GM12892 (cell line): ENCODE data around the gene NACA2.

Source experiments
- POLR2A ChIP-seq: IDR thresholded peaks from 2 replicates; pipeline ENCODE4 v1.6.1; 2011; ENCODE audit warnings: low read depth, low read length, control low read depth
- TAF1 ChIP-seq: IDR thresholded peaks from 2 replicates; pipeline ENCODE4 v1.6.1; 2011; ENCODE audit warnings: low read depth, mild to moderate bottlenecking, control low read depth, low read length, borderline replicate concordance

- TF ChIP-seq POLR2A (no peak), TAF1 (no peak)
Observed at GRCh38 chr17:61568219-61569072, 22.6 kb downstream of the NACA2 start.
